NB4 (cell line): ENCODE data around the gene NSMCE1.

Experiments used
- DNase-seq: peaks from one replicate; pipeline ENCODE4 v3.0.0; 2010; ENCODE audit warnings: low read depth
- H3K4me3 ChIP-seq: one replicate; pipeline ENCODE4 v1.5.1; 2011; ENCODE audit warnings: mild to moderate bottlenecking, low read depth, low read length, moderate library complexity
- CTCF ChIP-seq: IDR thresholded peaks from one replicate; pipeline ENCODE4 v1.5.1; 2012; ENCODE audit warnings: low read depth, low read length
- MAX ChIP-seq: IDR thresholded peaks from 2 replicates; pipeline ENCODE4 v1.6.1; 2011; ENCODE audit warnings: low read depth, low read length
- MYC ChIP-seq: IDR thresholded peaks from 2 replicates; pipeline ENCODE4 v1.6.1; 2011; ENCODE audit warnings: low read depth, low read length
- POLR2A ChIP-seq: IDR thresholded peaks from 2 replicates; pipeline ENCODE4 v1.6.1; 2011; ENCODE audit warnings: mild to moderate bottlenecking; ENCODE audit not compliant: insufficient read length; ENCODE audit errors: extremely low read depth

NSMCE1 gene

GRCh38 chr16:27232061-27232900, 36.3 kb downstream of the NSMCE1 start:
- DNase-seq = peak; percentile 62
- TF ChIP-seq MAX = no peak
- no peak for TF ChIP-seq POLR2A
- TF ChIP-seq CTCF = no peak
- TF ChIP-seq MYC = no peak; the same call in 1 of the 2 replicates
- no peak overlapping the region for H3K4me3 ChIP-seq

GRCh38 chr16:27231692-27232060, 36.9 kb downstream of the NSMCE1 start:
- no peak overlapping the region for H3K4me3 ChIP-seq
- DNase-seq = no peak
- TF ChIP-seq CTCF (no peak), POLR2A (no peak)

- no peak overlapping the region for H3K4me3 ChIP-seq
- peak; percentile 94 for DNase-seq
- TF ChIP-seq MYC (peak; percentile 70; the same call in 1 of the 2 replicates), POLR2A (no peak), CTCF (peak; percentile 50), MAX (peak; percentile 42; the same call in 1 of the 2 replicates)
Observed at GRCh38 chr16:27230562-27231001, 38.0 kb downstream of the NSMCE1 start.

- TF ChIP-seq MYC = no peak
- no peak for TF ChIP-seq CTCF
- no peak for TF ChIP-seq POLR2A
- no peak for TF ChIP-seq MAX
- DNase-seq = no peak
- H3K4me3 ChIP-seq = no peak overlapping the region
Observed at GRCh38 chr16:27229891-27230470, 38.6 kb downstream of the NSMCE1 start.

GRCh38 chr16:27228621-27229501, 39.7 kb downstream of the NSMCE1 start:
- TF ChIP-seq MAX = no peak
- TF ChIP-seq MYC = peak; percentile 57
- no peak for TF ChIP-seq POLR2A
- H3K4me3 ChIP-seq = no peak overlapping the region
- DNase-seq = peak; percentile 92
